Chondrocyte (in vitro differentiated cells): ENCODE results near the gene SLC4A3. TPM values are rescaled to one million over a fixed set of nuclear protein-coding genes. Genes with fewer than 3 reads are reported as not detected.

ENCODE experiments used
- DNase-seq: peaks from one replicate; pipeline ENCODE4 v3.0.0; 2021; ENCODE audit warnings: mixed read lengths, low spot score
- H3K27ac Mint-ChIP-seq: one replicate; pipeline ENCODE4 v1.8.0; 2021; ENCODE audit warnings: mild to moderate bottlenecking, moderate library complexity, mixed read lengths; ENCODE audit not compliant: unreplicated experiment
- H3K27me3 Mint-ChIP-seq: 2 replicates; pipeline ENCODE4 v1.8.0; 2021; ENCODE audit warnings: low read depth, mixed read lengths
- H3K36me3 Mint-ChIP-seq: 2 replicates; pipeline ENCODE4 v1.8.0; 2021; ENCODE audit warnings: low read depth, mixed read lengths
- H3K4me1 Mint-ChIP-seq: 2 replicates; pipeline ENCODE4 v1.8.0; 2021; ENCODE audit warnings: low read depth, mild to moderate bottlenecking, mixed read lengths
- H3K4me3 Mint-ChIP-seq: one replicate; pipeline ENCODE4 v1.8.0; 2021; ENCODE audit warnings: mild to moderate bottlenecking, moderate library complexity, mixed read lengths; ENCODE audit not compliant: unreplicated experiment
- H3K9me3 Mint-ChIP-seq: 2 replicates; pipeline ENCODE4 v1.8.0; 2021; ENCODE audit warnings: low read depth, mixed read lengths
- CTCF ChIP-seq: fragments of 200-600 bp; sonication (generic); IDR thresholded peaks from 2 replicates; pipeline ENCODE4 v1.5.0; 2021; ENCODE audit warnings: antibody characterized with exemption, mild to moderate bottlenecking, moderate library complexity
- long read RNA-seq: library from polyadenylated mRNA; stranded (forward); transcript quantifications from one replicate; pipeline ENCODE4 v2.0.0, GENCODE V29; 2021
- total RNA-seq: library from RNA; stranded (reverse); gene quantifications from 3 replicates; pipeline ENCODE4 v1.2.1, GENCODE V29; 2021

Gene SLC4A3
- 9.7 to 17.2 TPM (median 17.2 TPM) in 3 replicates for total RNA-seq
- long read RNA-seq, full-length matches to known transcripts = 2 of 27 reads
- long read RNA-seq, partial matches to known transcripts = 11 of 27 reads
- long read RNA-seq, other reads (novel, unspliced or antisense) = 14 of 27 reads

- peaks cover 3% of the 10 kb centered on the region for H3K36me3 Mint-ChIP-seq
- peaks cover 4% of the 10 kb centered on the region for H3K27me3 Mint-ChIP-seq
- peaks cover 8% of the 10 kb centered on the region for H3K4me1 Mint-ChIP-seq
- H3K27ac Mint-ChIP-seq = peak within 1 kb of the TSS; percentile 70
- DNase-seq = peak; percentile 56
- peak; percentile 45 for TF ChIP-seq CTCF
- no peaks in the 10 kb centered on the region for H3K9me3 Mint-ChIP-seq
- H3K4me3 Mint-ChIP-seq = peak within 1 kb of the TSS; percentile 73
Measured at GRCh38 chr2:219627103-219628100, at the start of gene SLC4A3. Gene SLC4A3 (plus strand): TSS chr2:219627630. CDS start chr2:219627993, 363 bp downstream.

- no peaks in the 10 kb centered on the region for H3K36me3 Mint-ChIP-seq
- peak overlapping the region; percentile 63 for H3K27ac Mint-ChIP-seq
- no peak for TF ChIP-seq CTCF
- H3K9me3 Mint-ChIP-seq = no peaks in the 10 kb centered on the region
- no peak for DNase-seq
- no peaks in the 10 kb centered on the region for H3K27me3 Mint-ChIP-seq
- no peak overlapping the region for H3K4me3 Mint-ChIP-seq
- peaks cover 16% of the 10 kb centered on the region for H3K4me1 Mint-ChIP-seq
Measured at GRCh38 chr2:219578811-219579613, 48.4 kb upstream of the SLC4A3 start.

- DNase-seq = no peak
- Mint-ChIP-seq H3K4me3 (no peak overlapping the region), H3K27ac (no peak overlapping the region), H3K4me1 (peaks cover 16% of the 10 kb centered on the region), H3K27me3 (no peaks in the 10 kb centered on the region), H3K9me3 (no peaks in the 10 kb centered on the region), H3K36me3 (no peaks in the 10 kb centered on the region)
- TF ChIP-seq CTCF = no peak
Measured at GRCh38 chr2:219581346-219581745, 46.1 kb upstream of the SLC4A3 start.

- Mint-ChIP-seq H3K4me1 (peaks cover 17% of the 10 kb centered on the region), H3K27me3 (no peaks in the 10 kb centered on the region), H3K4me3 (no peak overlapping the region), H3K27ac (no peak overlapping the region), H3K9me3 (no peaks in the 10 kb centered on the region), H3K36me3 (no peaks in the 10 kb centered on the region)
- DNase-seq = no peak
- no peak for TF ChIP-seq CTCF
Measured at GRCh38 chr2:219591091-219591490, 36.3 kb upstream of the SLC4A3 start.

GRCh38 chr2:219592736-219593135 is 34.7 kb upstream of the SLC4A3 start:
- no peak overlapping the region for H3K27ac Mint-ChIP-seq
- no peak overlapping the region for H3K4me3 Mint-ChIP-seq
- no peaks in the 10 kb centered on the region for H3K27me3 Mint-ChIP-seq
- no peaks in the 10 kb centered on the region for H3K36me3 Mint-ChIP-seq
- no peak for TF ChIP-seq CTCF
- no peaks in the 10 kb centered on the region for H3K9me3 Mint-ChIP-seq
- DNase-seq = no peak
- H3K4me1 Mint-ChIP-seq = peaks cover 28% of the 10 kb centered on the region
